Activated T-helper 1 cell treated with anti-CD3 and anti-CD28 coated beads, Interleukin-2, amount 50 U/mL, for 16 hours (primary cell): ENCODE results near the gene ANKRD37.
A peak's percentile ranks its signal among the peaks of the same experiment; 100 is the strongest.

ENCODE experiments used
- DNase-seq, 2 donors: peaks; one replicate each; pipeline ENCODE4 v3.0.0-alpha.2; 2020; ENCODE audit warnings: low read depth in 1 of 2, low spot score in 1 of 2

ANKRD37 gene

GRCh38 chr4:185379326-185380295, 17.0 kb upstream of the ANKRD37 start:
- no peak for DNase-seq

- DNase-seq, result no peak
Measured at GRCh38 chr4:185380320-185380719, 16.3 kb upstream of the ANKRD37 start.

GRCh38 chr4:185381288-185382196, 15.1 kb upstream of the ANKRD37 start:
- no peak for DNase-seq

DNA sequence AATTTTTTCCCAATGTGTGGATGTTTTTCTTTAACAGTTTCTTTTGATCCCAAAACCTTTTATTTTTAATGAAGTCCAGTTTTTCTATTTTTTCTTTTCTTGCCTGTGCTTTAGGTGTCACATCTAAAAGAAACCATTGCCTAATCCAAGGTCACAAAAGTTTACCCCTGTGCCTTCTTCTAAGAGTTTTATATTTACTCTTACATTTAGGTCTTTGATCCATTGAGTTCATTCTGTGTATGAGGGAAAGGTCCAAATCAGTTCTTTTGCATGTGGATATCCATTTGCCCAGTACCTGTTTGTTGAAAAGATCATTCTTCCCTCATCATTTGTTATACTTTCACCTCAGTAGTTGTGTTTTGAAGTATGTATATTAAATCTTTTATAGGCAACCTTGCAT, 13.9 kb upstream of the ANKRD37 start:
- DNase-seq, result no peak

DNA sequence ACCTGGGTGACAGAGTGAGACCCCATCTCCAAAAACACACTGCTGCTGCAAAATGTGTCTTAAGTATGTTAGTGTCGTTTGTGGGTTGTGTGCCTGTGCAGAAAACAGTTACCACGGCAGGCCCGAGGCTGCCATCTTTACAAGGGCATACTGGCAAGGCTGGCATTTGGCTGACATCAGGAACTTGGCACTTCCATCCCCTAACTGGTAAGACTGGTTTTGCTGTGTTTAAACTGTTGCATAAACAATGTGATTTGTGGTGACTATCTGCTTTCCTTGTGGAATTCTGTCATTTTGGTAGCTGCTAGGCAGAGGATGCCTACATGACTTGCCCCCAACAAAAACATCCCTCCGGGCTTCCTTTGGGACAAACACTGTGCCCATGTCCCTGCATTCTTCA, 13.2 kb upstream of the ANKRD37 start:
- no peak for DNase-seq

GRCh38 chr4:185384061-185384460, 12.6 kb upstream of the ANKRD37 start:
- no peak for DNase-seq

DNA sequence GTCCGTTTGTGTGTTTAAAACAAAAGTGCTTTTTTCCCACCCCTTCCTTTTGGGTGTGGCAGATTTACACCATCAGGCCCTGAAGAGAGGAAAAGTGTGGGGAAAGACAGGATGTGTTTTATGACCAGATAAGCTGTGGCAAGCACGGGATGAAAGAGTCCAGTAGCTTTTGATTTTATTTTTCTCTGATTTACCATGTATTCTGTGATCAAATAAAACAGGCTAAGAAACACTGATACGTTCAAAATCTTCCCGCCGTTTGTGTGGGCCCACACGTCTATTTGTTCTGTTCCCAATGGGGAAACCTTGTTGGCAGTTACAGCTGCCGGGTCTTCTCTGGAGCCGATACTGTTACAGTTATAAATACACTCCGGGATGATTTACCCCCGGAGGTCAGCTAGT, 11.7 kb upstream of the ANKRD37 start:
- DNase-seq, result no peak

DNA sequence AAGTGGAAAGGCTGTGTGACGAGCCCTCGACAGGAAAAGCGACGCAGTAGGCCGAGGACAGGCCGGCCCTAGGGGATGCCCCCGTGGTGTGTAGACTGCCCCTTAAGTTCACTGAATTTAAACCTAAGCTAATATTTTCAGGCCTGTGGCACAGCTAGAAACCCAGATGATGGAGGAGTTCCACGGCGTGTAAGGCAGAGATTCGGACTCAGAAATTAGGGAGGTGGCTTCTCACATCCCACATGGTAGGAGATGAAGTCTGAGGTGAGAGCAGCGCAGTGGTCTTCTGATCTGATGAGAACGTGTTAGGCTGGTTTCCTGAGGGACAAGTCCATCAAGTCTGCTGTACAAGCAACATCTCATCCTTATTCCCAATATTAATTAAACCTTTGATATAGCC, 8.7 kb upstream of the ANKRD37 start:
- DNase-seq, result no peak

DNA sequence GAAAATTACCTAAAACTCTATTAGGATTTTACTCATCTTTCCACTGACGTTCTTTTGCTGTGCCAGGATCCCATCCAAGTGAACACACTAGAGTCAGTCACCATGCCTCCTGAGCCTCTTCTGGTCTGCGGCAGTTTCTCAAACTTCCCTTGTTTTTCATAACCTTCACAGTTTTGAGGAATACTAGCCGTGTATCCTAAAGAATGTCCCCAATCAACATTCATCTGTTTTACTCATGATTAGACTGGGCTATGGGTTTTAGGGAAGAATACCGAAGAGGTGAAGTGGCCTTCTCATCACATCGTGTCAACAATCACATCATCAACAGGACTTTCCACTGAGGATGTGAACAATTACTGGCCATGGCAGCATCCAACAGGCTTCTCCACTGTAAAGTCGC, 5.7 kb upstream of the ANKRD37 start:
- no peak for DNase-seq

DNA sequence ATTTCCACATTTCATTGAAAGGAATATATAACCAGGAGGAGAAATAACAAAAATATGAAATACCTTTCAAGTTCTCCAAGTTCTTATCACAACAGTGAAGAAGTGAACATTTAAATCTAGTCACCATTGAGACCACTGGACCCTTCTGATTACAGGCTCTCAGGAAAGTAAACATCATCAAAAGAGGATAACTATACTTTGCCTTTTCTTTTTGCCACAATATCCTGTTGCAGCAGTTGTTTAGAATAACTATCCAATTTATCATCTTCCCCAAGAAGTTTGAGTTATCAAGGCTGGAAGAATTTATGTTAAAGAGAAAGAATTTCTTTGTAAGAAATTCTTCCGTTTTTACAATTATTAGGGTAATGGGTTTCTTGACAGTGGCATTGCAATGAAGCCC, 4.5 kb upstream of the ANKRD37 start:
- DNase-seq, result no peak

DNA sequence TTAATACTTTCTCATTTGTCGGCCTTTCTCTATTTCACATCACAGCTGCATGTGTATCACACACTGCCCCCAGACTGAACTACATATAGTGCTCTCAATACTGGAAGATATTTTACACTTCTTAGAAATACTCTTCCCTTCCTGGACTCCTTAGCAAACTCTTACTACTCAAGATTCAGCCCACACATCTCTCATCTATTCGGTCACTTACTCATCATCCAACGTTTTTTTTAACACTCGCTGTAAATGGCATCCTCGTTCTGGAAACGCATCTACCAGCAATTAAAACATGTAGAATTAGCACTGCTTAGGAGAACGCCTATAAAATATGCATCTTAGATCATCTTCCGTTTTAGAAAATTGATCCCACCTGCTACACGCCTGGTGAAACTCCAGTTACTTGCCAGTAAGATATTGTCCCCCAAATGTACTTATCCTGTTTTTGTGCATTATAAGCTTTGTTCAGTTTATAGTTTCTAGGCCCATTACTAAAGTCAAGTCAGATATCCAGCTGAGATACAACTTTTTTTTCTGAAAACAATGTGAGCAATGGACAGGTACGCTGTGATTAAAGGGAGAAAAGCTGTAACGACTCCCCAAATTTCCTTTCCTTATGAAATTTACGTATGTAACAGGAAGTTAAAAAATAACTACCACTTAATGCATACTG, 1.9 kb upstream of the ANKRD37 start:
- no peak for DNase-seq

DNA sequence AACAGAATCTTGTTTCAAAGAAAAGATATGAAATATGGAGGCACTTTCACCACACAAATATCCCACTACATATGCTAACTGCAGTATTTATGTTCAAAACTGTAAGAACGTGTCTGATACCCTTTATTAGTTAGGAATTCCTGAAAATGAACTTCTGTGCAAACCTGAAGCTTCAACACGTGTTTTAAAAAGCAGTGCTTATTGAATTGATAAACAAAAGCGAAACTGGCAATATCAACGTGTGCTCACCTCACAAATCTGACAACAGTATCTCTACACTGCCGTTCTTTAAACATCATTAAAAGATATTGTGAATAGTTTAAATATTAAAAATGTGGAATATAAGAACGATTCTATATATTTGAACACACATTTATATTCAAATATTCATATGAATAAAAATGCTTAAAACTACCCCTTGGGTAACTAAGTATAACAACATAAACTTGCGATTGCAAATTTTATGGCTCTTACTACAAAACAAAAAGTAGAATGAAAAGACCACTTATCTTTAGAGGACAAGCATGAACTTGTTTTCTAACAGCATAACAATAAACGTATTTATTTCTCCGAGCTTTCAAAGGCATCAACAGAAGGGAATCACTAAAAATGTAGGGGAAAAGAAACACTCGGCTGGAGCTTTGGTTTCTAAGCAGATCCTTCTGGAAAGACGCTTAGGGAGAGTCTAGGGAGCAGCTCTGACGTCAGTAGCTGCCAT, 1.2 kb upstream of the ANKRD37 start, which contains the start of gene LRP2BP:
LRP2BP (minus strand) TSS at position 687 of the 718 bp plus-strand sequence. CDS start 17,738 bp downstream, outside the sequence.
- DNase-seq, result no peak

GRCh38 chr4:185395956-185396723, 501 bp upstream of the ANKRD37 start:
- DNase-seq, result peak; percentile 88 to 96

DNA sequence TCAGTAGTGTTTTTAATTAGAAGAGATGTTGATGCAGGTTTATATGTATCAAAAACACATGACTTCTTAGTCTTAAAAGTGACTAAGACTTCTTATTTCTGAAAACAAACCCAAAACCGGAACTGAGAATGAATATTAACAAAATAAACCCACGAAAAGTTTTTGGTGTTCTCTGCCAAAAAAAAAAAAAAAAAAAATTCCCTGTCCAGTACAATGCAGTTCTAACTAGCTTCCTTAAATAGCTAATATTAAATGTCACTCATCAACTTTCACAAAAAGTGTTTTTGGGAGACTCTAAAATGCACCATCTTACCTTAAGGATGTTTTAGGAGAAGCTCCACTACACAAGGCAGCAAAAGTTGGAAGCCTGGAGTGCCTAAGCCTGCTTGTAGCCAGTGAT, 2.0 kb downstream of the ANKRD37 start:
- DNase-seq, result no peak

DNA sequence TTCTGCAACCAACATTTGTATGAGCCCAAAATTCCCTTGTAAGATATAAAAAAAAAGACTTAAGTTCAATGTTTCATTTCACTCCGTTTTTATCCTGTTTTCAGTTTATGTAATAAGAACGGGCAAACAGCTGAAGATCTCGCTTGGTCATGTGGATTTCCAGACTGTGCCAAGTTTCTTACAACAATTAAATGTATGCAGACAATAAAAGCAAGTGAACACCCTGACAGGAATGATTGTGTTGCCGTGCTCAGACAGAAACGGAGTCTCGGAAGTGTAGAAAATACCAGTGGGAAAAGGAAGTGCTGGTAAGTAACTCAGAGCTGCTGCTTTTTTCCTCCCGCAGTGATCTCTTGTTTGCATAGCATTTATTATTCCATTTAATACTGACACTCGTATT, 2.8 kb downstream of the ANKRD37 start:
- DNase-seq, result no peak

- no peak for DNase-seq
Measured at GRCh38 chr4:185404031-185404430, 7.4 kb downstream of the ANKRD37 start.

GRCh38 chr4:185405296-185405999, 8.8 kb downstream of the ANKRD37 start:
- no peak for DNase-seq

GRCh38 chr4:185408432-185408831, 11.8 kb downstream of the ANKRD37 start:
- no peak for DNase-seq

DNA sequence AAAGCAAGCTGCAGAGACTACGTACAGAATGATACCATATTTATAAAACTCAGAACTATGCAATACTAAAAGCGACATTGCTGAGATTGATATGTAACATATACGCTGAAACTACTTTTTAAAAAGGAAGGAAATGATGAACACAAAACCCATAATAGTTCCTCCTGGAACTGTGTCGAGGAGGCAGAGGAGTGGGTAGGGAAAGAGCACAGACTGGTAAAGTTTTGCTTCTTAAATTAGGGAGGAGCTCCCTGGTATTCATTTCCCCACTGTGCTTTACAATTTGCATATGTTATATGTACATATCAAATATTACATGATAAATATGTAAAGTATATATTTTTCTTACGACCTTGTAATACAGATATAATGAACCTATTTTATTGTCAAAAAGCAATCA, 15.2 kb downstream of the ANKRD37 start:
- DNase-seq, result no peak
